Anterior cingulate cortex (tissue), 58 donors: Measurements from ENCODE around the gene BRF1.
A peak's percentile ranks its signal among the peaks of the same experiment; 100 is the strongest.

ENCODE experiments used
- DNase-seq, 58 donors: peaks; one replicate each; lab custom pipeline; 2025; lab: John Stamatoyannopoulos, UW

Gene BRF1

GRCh38 chr14:105182296-105183020 lies 118.3 kb downstream of the BRF1 start:
- DNase-seq: no peak

GRCh38 chr14:105181549-105182295 lies 119.1 kb downstream of the BRF1 start:
- DNase-seq: no peak

DNA sequence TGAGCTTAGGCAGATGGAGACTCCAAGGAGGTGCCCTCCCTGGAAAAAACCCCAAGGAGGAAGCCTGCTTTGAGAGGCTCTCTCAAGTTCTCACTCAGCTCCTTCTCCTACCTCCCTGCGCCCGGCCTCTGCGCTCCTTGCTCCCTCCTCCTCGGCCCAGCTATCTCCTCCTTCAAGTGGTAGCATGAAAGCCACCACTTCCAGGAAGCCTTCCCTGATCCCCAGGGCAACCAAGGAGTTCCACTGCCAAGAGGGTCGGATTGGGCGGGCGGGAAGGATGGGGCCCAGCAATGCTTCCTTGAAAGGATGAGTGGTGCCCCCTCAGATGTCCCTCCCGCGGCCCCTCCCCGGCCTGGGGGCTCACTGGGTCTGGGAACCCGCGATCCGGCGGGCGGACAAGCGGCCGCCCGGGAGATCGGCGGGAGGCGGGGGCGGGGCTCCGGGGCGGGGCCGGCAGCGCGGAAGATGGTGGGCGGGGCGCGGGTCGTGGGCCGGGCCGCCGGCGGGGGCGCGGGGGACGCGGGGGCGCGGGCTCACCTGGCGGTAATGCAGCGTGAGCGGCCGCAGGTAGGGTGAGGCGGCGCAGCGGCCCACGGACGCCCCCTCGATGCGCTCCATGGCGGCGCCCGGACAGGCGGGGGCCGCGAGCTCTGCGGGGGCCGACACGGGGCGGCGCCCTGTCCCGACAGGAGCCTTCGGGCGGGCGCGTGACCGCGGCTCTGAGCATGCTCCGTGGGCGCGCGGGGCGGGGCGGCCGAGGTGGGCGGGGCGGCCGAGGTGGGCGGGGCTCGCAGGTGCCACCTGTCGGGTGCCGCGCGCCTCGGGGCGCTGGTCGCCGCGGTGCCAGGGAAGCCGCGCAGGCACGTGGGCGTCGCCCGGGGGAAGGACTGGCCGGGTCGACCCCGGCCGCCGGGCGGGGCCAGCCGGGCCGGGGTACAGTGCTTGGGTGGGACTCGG lies 119.9 kb downstream of the BRF1 start, which contains the start of gene NUDT14:
Gene NUDT14, minus strand, starts transcription at position 721 of the 957 bp plus-strand sequence. Its CDS starts 103 bp downstream, at position 618.
- DNase-seq: peak in 40 of 58 donors; percentile 8 to 76 (median 41)

GRCh38 chr14:105179191-105179590 lies 121.6 kb downstream of the BRF1 start:
- no peak for DNase-seq

GRCh38 chr14:105178868-105179140 lies 122.0 kb downstream of the BRF1 start:
- DNase-seq: no peak

DNA sequence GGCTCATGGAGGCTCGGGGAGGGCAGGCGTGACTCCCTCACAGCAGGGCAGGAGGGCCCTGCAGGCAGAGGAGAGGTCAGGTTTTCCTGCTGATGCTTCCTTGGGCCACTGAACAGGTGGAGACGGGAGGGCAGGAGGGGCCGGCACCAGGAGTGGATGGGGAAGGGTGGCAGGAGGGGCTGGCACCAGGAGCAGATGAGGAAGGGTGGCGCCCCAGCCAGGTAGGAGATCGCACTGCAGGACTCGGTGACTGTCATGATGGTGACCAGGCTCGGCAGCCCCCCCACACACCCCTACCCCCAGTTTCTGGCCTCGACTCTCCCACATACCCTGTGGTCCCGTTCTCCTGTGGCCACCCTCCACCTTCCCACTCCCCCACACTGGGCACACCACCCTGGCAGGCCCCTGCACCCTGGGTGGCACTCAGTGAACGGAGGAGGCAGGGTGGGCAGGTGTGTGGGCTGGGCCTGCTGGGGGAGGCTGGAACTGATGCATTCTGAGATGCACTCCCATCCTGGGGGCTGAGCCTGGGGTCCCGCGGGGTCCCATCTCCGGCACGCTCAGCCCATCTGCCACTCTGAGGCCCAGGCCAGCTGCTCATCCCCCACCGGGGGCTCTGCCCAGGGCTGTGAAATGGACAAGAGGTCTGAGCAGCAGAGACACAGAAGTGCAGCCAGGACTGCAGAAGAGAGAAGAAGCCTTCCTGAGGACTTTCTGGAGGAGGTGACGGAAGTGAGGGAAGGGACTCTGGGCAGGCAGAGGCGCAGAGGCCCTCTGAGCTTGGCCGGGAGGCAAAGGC lies 122.5 kb downstream of the BRF1 start:
- no peak for DNase-seq

DNA sequence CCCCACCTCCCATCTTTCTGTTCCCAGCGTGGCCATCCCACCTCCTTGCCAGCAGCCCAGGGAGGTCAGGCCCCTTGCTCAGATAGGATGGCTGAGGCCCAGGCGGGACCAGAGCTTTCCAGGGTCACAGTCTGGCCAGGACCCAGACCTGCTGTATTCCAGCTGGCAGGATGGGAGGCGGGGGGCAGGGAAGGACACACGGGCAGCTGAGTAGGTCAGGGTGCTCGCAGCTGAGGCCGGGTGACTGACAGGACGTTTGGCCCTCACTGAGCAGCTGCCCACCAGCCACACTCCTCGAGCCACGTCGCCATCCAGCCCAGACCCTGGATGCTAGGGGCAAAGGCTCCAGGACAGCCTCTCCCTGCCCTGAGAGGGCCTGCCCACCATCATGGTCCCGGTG lies 123.7 kb downstream of the BRF1 start:
- DNase-seq: no peak

- peak in 1 of 58 donors; percentile 32 for DNase-seq
These were observed 124.3 kb downstream of the BRF1 start for GRCh38 chr14:105176513-105176912.

- no peak for DNase-seq
These were observed 126.6 kb downstream of the BRF1 start for GRCh38 chr14:105173901-105174894.

DNA sequence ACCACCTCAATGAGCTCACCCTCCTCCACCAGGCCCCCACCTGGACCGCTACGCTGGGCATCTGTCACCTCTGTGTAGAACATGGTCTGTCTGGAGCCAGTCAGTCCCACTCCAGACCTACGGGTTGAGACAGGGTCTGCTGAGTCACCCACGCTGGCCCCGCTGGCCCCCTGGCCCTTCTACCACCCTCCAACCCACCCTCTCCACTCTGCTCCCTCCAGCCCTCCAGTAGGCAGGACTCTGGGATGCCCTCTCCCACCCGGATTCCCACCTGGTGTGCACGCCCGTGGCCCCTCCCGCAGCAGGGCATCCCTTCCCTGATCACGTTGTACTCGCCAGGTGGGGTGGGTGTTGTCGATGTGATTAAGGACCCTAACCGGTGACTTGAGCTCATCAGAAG lies 127.7 kb downstream of the BRF1 start:
- no peak for DNase-seq

- no peak for DNase-seq
These were observed 128.3 kb downstream of the BRF1 start for GRCh38 chr14:105172476-105172875.

- DNase-seq: no peak
These were observed 129.7 kb downstream of the BRF1 start for GRCh38 chr14:105171004-105171673.

DNA sequence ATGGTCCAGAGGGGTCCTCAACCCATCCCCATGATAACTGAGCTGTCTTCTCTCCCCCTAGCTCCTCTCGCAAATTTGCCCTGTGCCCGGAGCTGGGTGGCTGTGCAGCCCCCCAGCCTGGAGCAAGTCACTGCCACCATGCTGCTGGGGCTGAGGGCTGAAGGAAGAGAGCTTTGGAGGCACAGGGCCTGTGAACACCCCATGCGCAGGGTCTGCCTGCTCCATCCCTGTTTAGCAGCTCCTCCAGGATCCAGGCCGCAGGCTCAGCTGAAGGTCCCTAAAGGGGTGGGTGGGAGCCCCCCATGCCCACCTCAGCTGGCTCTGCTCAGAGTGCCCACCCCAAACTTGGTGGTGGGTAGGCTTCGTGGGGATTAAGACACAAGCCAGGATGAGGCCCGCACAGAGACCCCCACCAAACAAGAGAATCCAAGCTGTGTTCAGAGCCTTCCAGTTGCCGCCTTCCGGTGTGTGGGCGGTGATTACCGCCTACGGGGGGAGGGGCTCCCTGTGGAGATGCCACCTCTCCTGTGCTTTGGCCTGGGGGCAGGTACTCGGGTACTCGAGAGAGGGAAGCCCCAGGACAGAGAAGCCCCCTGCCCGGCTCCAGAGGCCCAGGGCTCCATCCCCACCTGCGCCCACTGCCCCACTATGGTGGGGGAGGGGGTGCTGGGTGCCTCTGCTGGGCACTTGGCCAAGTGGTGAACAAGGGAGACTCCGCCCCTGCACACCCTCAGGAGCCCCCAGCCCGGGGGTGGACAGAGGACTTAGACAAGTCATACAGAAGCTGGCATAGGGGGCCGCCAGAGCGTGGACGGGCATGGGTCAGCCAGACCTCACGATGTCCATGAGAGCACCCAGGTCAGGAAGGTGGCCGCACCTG lies 130.8 kb downstream of the BRF1 start:
- no peak for DNase-seq

GRCh38 chr14:105168979-105169507 lies 131.8 kb downstream of the BRF1 start:
- DNase-seq: peak in 11 of 58 donors; percentile 23 to 54 (median 36)

- peak in 32 of 58 donors; percentile 11 to 73 (median 32) for DNase-seq
These were observed 132.3 kb downstream of the BRF1 start, which contains the start of gene JAG2 for GRCh38 chr14:105168496-105168978. Gene JAG2 (minus strand): TSS chr14:105168776. CDS start chr14:105168420, 356 bp downstream.

DNA sequence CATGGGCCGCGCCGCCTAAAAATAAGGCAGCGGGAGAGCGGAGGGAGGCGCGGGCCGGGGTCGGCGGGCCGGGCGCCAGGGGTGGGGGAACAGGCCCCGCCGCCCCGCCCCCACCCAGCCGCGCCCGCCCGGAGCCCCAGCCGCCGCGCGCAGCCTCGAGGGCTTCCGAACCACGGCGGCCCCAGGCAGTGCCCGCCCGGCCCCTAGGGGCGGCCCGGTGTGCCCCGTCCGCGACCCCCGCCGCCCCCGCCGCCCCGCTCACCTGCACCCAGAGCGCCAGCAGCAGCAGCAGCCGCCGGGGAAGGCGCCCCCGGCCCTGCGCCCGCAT lies 132.7 kb downstream of the BRF1 start:
- no peak for DNase-seq
